ENCODE measurements around the gene AIF1L. TPM values are rescaled to one million over a fixed set of nuclear protein-coding genes. Genes with fewer than 3 reads are reported as not detected.

Gene AIF1L
- total RNA-seq, 4 donors from 2014 or later, result 15.2 to 28.7 (median 21.0) TPM

DNA sequence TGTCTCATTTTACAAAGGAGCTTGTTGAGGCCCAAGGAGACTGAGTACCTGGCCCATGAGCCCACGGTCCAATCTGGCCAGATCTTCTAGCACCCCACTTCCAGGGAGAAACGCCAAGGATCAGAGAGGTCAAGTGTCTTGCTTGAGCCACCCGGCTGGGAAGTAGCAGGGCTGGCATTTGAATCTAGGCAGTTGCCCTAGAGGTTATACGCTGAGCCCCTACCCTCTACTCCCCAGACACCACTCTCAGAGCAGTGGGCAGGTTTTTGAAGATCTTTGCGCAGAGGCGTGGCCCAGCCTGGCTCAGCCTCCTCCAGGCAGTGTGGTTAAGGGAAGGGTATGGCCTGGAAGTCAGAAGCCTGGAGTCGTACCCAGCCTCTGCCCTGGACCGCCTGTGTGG lies 23.3 kb downstream of the AIF1L start:
- no peak overlapping the region for H3K4me3 ChIP-seq
- DNase-seq (ENCODE audit: low spot score in 2 of 2), result peak in 1 of 2 donors; percentile 70
- peaks cover 3% of the 10 kb centered on the region for H3K36me3 ChIP-seq
- no peaks in the 10 kb centered on the region for H3K9me3 ChIP-seq
- H3K4me1 ChIP-seq, result peaks cover 3% of the 10 kb centered on the region
- H3K27me3 ChIP-seq, result no peaks in the 10 kb centered on the region
- no peak for TF ChIP-seq POLR2AphosphoS5 (IDR thresholded peaks at IDR 0.05)
- TF ChIP-seq, protein P1, sequence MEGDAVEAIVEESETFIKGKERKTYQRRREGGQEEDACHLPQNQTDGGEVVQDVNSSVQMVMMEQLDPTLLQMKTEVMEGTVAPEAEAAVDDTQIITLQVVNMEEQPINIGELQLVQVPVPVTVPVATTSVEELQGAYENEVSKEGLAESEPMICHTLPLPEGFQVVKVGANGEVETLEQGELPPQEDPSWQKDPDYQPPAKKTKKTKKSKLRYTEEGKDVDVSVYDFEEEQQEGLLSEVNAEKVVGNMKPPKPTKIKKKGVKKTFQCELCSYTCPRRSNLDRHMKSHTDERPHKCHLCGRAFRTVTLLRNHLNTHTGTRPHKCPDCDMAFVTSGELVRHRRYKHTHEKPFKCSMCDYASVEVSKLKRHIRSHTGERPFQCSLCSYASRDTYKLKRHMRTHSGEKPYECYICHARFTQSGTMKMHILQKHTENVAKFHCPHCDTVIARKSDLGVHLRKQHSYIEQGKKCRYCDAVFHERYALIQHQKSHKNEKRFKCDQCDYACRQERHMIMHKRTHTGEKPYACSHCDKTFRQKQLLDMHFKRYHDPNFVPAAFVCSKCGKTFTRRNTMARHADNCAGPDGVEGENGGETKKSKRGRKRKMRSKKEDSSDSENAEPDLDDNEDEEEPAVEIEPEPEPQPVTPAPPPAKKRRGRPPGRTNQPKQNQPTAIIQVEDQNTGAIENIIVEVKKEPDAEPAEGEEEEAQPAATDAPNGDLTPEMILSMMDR (IDR thresholded peaks at IDR 0.05), result no peak
- no peak for TF ChIP-seq EP300 (IDR thresholded peaks at IDR 0.05)
- no peak for TF ChIP-seq POLR2A (IDR thresholded peaks at IDR 0.05)
- H3K27ac ChIP-seq, result no peak overlapping the region
- 95% methylated on average over 8 of the region's 8 CpGs for WGBS

DNA sequence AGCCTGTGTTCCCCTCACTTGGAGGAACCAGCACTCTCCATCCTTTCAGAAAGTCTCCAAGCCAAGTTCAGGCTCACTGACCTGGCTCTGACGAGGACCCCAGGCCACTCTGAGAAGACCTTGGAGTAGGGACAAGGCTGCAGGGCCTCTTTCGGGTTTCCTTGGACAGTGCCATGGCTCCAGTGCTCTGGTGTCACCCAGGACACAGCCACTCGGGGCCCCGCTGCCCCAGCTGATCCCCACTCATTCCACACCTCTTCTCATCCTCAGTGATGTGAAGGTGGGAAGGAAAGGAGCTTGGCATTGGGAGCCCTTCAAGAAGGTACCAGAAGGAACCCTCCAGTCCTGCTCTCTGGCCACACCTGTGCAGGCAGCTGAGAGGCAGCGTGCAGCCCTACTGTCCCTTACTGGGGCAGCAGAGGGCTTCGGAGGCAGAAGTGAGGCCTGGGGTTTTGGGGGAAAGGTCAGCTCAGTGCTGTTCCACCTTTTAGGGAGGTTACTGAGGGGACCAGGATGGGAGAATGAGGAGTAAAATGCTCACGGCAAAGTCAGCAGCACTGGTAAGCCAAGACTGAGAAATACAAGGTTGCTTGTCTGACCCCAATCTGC lies 24.4 kb downstream of the AIF1L start:
- no peaks in the 10 kb centered on the region for H3K27me3 ChIP-seq
- TF ChIP-seq EP300 (IDR thresholded peaks at IDR 0.05), result no peak
- TF ChIP-seq POLR2A (IDR thresholded peaks at IDR 0.05), result no peak
- TF ChIP-seq POLR2AphosphoS5 (IDR thresholded peaks at IDR 0.05), result no peak
- TF ChIP-seq, protein P1 (IDR thresholded peaks at IDR 0.05), result no peak
- 78% methylated on average over 6 of the region's 7 CpGs for WGBS
- H3K27ac ChIP-seq, result no peak overlapping the region
- H3K36me3 ChIP-seq, result peaks cover 3% of the 10 kb centered on the region
- H3K9me3 ChIP-seq, result no peaks in the 10 kb centered on the region
- no peak overlapping the region for H3K4me3 ChIP-seq
- peaks cover 6% of the 10 kb centered on the region for H3K4me1 ChIP-seq
- DNase-seq (ENCODE audit: low spot score in 2 of 2), result peak in 1 of 2 donors; percentile 65

DNA sequence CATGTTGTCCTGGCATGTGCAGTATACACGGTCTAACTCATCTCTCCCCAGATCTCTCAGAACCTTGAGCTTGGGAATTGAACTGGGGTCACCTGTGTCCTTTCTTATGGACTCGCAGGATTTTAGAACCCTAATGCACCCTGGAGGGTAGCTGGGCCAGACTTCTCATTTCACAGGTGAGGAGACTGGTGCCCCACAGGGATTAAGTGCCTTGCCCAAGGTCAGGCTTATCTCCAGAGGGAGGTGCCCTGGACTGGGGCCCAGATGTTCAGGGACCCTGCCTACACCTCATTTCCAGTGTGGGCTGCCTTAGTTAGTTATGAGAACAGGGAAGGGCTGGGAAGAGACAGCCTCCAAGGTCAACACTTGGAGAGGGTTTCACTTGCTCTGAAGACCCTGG lies 25.0 kb downstream of the AIF1L start:
- Histone ChIP-seq H3K27me3 (no peaks in the 10 kb centered on the region), H3K27ac (no peak overlapping the region), H3K36me3 (peaks cover 3% of the 10 kb centered on the region), H3K9me3 (no peaks in the 10 kb centered on the region), H3K4me3 (no peak overlapping the region), H3K4me1 (peaks cover 11% of the 10 kb centered on the region)
- no peak for DNase-seq (ENCODE audit: low spot score in 2 of 2)
- no peak for TF ChIP-seq POLR2A (IDR thresholded peaks at IDR 0.05)
- TF ChIP-seq EP300 (IDR thresholded peaks at IDR 0.05), result no peak
- no peak for TF ChIP-seq POLR2AphosphoS5 (IDR thresholded peaks at IDR 0.05)
- TF ChIP-seq, protein P1 (IDR thresholded peaks at IDR 0.05), result no peak
- WGBS, result 84% methylated on average over 2 of the region's 2 CpGs

DNA sequence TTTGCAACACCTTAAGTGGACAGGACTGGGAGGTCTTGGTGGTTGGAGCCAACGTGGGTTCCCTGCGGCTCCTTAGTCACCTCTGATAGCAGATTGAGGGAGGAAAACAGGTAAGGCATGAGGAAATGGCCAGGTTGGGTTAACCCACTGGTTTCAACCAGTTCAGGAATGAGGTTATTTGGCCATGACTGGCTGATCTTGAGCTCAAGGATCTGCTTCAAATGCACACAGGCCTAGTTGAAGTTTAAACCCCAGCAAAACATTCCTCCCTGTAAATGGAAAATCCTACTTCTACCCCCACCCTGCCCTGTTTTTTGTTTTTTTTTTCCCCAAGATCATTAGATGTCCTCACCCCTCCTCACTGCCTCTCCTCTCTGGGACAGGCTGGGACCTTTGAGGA lies 25.8 kb downstream of the AIF1L start:
- Histone ChIP-seq H3K27me3 (no peaks in the 10 kb centered on the region), H3K36me3 (peaks cover 3% of the 10 kb centered on the region), H3K27ac (no peak overlapping the region), H3K4me1 (peaks cover 19% of the 10 kb centered on the region), H3K9me3 (no peaks in the 10 kb centered on the region), H3K4me3 (no peak overlapping the region)
- no peak for DNase-seq (ENCODE audit: low spot score in 2 of 2)
- no peak for TF ChIP-seq EP300 (IDR thresholded peaks at IDR 0.05)
- TF ChIP-seq, protein P1 (IDR thresholded peaks at IDR 0.05), result no peak
- no peak for TF ChIP-seq POLR2AphosphoS5 (IDR thresholded peaks at IDR 0.05)
- no peak for TF ChIP-seq POLR2A (IDR thresholded peaks at IDR 0.05)
- WGBS, result 87% methylated on average over 2 of the region's 2 CpGs

DNA sequence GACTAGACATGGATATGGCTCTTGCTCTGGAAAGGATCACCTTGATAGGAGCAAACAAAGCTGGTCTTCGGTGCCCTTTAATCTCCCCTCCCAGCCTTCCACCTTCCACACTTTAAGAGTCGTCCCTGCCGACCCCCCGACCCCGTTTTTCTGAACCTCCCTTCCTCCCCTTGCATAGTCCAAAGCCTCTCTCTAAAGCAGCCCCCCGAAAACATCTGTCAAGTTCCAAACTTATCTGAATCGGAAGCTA lies 28.6 kb downstream of the AIF1L start:
- DNase-seq (ENCODE audit: low spot score in 2 of 2), result no peak
- TF ChIP-seq POLR2AphosphoS5 (IDR thresholded peaks at IDR 0.05) (no peak), EP300 (IDR thresholded peaks at IDR 0.05) (peak; percentile 24), POLR2A (IDR thresholded peaks at IDR 0.05) (no peak)
- TF ChIP-seq, protein P1 (IDR thresholded peaks at IDR 0.05), result no peak
- Histone ChIP-seq H3K36me3 (peaks cover 26% of the 10 kb centered on the region), H3K27ac (peak overlapping the region; percentile 85), H3K27me3 (no peaks in the 10 kb centered on the region), H3K9me3 (no peaks in the 10 kb centered on the region), H3K4me3 (peak overlapping the region; percentile 81), H3K4me1 (peaks cover 20% of the 10 kb centered on the region)
- 0% methylated on average over 7 of the region's 7 CpGs for WGBS
